Peyer's patch (tissue), 4 donors: ENCODE results near the gene LTBP3. TPM values are rescaled to one million over a fixed set of nuclear protein-coding genes. Genes with fewer than 3 reads are reported as not detected.

Experiments
- DNase-seq, 3 donors: peaks; one replicate each; pipeline ENCODE4 v3.0.0-alpha.2; 2017 to 2019
- H3K27ac ChIP-seq, 4 donors: fragments of 200-600 bp; sonication (generic); one replicate each; pipeline ENCODE4 v1.5.1; 2016 to 2019
- H3K27me3 ChIP-seq, 2 donors: fragments of 200-600 bp; sonication (generic); one replicate each; pipeline ENCODE4 v1.5.1; 2019
- H3K36me3 ChIP-seq, 3 donors: fragments of 200-600 bp; sonication (generic); one replicate each; pipeline ENCODE4 v1.5.1; 2016 to 2019
- H3K4me1 ChIP-seq, 4 donors: fragments of 200-600 bp; sonication (generic); one replicate each; pipeline ENCODE4 v1.5.1; 2016 to 2019
- H3K4me3 ChIP-seq, 4 donors: fragments of 200-600 bp; sonication (generic); 1 replicate in 3 of 4; 2 replicates in 1 of 4; pipeline ENCODE4 v1.5.1; 2016 to 2019; ENCODE audit warnings: mild to moderate bottlenecking in 1 of 4
- H3K9me3 ChIP-seq, 4 donors: fragments of 200-600 bp; sonication (generic); one replicate each; pipeline ENCODE4 v1.5.1; 2016 to 2019; ENCODE audit warnings: mild to moderate bottlenecking in 1 of 4
- CTCF ChIP-seq, 6 experiments: fragments of 450-650 bp in 4 of 6; fragments of 200-600 bp in 2 of 6; sonication (generic) in 1 of 6; IDR thresholded peaks; one replicate each; pipeline ENCODE4 v1.5.1; 2017 to 2019; ENCODE audit warnings: antibody characterized with exemption in 6 of 6, mild to moderate bottlenecking in 3 of 6, moderate library complexity in 1 of 6
- POLR2A ChIP-seq, 2 donors: fragments of 450-650 bp; IDR thresholded peaks; one replicate each; pipeline ENCODE4 v1.5.1; 2017; ENCODE audit warnings: antibody characterized with exemption in 2 of 2, mild to moderate bottlenecking in 2 of 2, moderate library complexity in 2 of 2
- total RNA-seq, 4 donors: library from RNA; depleted of rRNA; stranded (reverse); fragments of >200 nt; gene quantifications; one replicate each; pipeline ENCODE4 v1.1.0, GENCODE V29; 2016

Gene LTBP3
- total RNA-seq, 4 donors from 2014 or later: 42.0 to 150 (median 88.3) TPM

- Histone ChIP-seq H3K27me3 (no peaks in the 10 kb centered on the region), H3K4me1 (peaks cover 0 to 35% (median 20%) of the 10 kb centered on the region in 4 donors), H3K36me3 (peaks cover 0 to 36% (median 0%) of the 10 kb centered on the region in 3 donors), H3K4me3 (peak overlapping the region in 1 of 4 donors; percentile 16), H3K27ac (peak overlapping the region; percentile 70 to 87 (median 74)), H3K9me3 (no peaks in the 10 kb centered on the region)
- TF ChIP-seq CTCF (IDR thresholded peaks at IDR 0.05): peak; percentile 70 to 82 (median 80)
- no peak for TF ChIP-seq POLR2A (IDR thresholded peaks at IDR 0.05)
- DNase-seq: peak; percentile 76 to 91 (median 86)
These were observed 30.3 kb upstream of the LTBP3 start for GRCh38 chr11:65588199-65589054.

GRCh38 chr11:65586676-65587075 lies 28.5 kb upstream of the LTBP3 start:
- no peaks in the 10 kb centered on the region for H3K9me3 ChIP-seq
- H3K4me1 ChIP-seq: peaks cover 0 to 22% (median 19%) of the 10 kb centered on the region in 4 donors
- TF ChIP-seq POLR2A (IDR thresholded peaks at IDR 0.05) (no peak), CTCF (IDR thresholded peaks at IDR 0.05) (no peak)

GRCh38 chr11:65586247-65586630 lies 28.1 kb upstream of the LTBP3 start:
- TF ChIP-seq POLR2A (IDR thresholded peaks at IDR 0.05) (no peak), CTCF (IDR thresholded peaks at IDR 0.05) (no peak)
- H3K27ac ChIP-seq: peak overlapping the region in 3 of 4 donors; percentile 3 to 87 (median 77)
- no peaks in the 10 kb centered on the region for H3K27me3 ChIP-seq
- H3K4me1 ChIP-seq: peaks cover 0 to 22% (median 18%) of the 10 kb centered on the region in 4 donors
- H3K36me3 ChIP-seq: peaks cover 0 to 35% (median 0%) of the 10 kb centered on the region in 3 donors
- no peak for DNase-seq
- H3K9me3 ChIP-seq: no peaks in the 10 kb centered on the region
- H3K4me3 ChIP-seq: no peak overlapping the region

More at GRCh38 chr11:65586676-65587075, 28.5 kb upstream of the LTBP3 start:
- Histone ChIP-seq H3K36me3 (peaks cover 0 to 33% (median 0%) of the 10 kb centered on the region in 3 donors), H3K4me3 (no peak overlapping the region), H3K27me3 (no peaks in the 10 kb centered on the region), H3K27ac (peak overlapping the region; percentile 3 to 87 (median 74))
- no peak for DNase-seq

DNA sequence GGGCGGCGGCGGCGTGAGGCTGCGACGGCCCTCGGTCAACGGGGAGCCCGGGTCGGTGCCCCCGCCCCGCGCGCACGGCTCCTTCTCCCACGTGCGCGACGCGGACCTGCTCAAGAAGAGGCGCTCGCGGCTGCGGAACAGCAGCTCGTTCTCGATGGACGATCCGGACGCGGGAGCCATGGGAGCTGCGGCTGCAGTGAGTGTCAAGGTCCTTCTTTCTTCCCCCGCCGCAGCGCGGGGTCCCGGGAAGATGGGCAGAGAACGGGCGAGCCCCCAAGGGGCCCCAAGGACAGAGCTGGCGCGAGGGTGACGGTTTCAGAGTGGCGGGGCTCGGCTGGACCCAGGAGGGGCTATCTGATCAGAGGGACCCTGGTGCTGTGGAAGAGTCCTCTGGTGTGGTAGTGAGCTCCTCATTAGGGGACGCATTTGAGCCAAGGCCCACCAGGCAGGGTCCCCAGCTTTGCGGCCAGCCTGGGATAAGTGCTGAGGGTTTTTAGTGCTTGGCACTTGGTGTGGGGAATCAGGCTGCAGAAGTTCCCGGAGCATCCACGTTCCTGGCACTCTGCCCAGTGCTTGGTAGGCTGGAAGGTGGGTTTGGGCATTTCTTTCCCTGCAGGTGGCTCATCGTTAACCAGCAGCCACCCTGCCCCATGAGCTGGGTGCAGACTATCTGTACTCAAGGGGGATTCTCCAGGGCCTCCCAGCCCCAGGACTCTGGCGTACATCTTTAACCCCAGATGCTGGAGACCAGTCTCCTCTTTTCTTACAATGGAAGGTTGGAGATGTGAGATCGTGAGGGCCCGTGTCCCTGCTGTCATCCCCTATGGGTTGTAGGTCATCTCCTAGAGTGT lies 27.5 kb upstream of the LTBP3 start:
- TF ChIP-seq POLR2A (IDR thresholded peaks at IDR 0.05) (no peak), CTCF (IDR thresholded peaks at IDR 0.05) (no peak)
- Histone ChIP-seq H3K4me3 (no peak overlapping the region), H3K27ac (peak overlapping the region in 1 of 4 donors; percentile 87), H3K9me3 (no peaks in the 10 kb centered on the region), H3K36me3 (peaks cover 0 to 40% (median 0%) of the 10 kb centered on the region in 3 donors), H3K4me1 (peaks cover 0 to 22% (median 18%) of the 10 kb centered on the region in 4 donors), H3K27me3 (no peaks in the 10 kb centered on the region)
- no peak for DNase-seq

DNA sequence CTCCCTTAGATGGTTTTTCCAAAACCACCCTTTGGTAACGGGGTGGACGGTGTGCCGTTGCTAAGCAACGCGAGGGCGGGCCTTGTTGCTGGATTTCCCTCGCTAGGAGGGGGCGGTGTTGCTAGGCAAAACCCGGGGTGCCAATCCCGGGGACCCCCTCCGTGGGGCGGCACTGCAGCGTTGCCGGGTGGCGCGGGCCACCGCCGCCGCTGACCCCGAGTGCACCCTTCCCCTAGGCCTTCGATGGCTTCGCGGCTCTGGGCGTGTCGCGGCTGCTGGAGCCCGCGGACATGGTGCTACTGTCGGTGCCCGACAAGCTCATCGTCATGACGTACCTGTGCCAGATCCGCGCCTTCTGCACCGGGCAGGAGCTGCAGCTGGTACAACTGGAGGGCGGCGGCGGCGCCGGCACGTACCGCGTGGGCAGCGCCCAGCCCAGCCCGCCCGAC lies 26.6 kb upstream of the LTBP3 start:
- peaks cover 0 to 26% (median 20%) of the 10 kb centered on the region in 4 donors for H3K4me1 ChIP-seq
- no peaks in the 10 kb centered on the region for H3K27me3 ChIP-seq
- H3K9me3 ChIP-seq: no peaks in the 10 kb centered on the region
- no peak for DNase-seq
- H3K4me3 ChIP-seq: no peak overlapping the region
- no peak overlapping the region for H3K27ac ChIP-seq
- no peak for TF ChIP-seq POLR2A (IDR thresholded peaks at IDR 0.05)
- H3K36me3 ChIP-seq: peaks cover 0 to 40% (median 0%) of the 10 kb centered on the region in 3 donors
